MM.1S (cell line): Measurements from ENCODE around the gene TEDDM1.
"Not testable (repeated sequence)": the region's sequence is repeated elsewhere in the genome, so short reads cannot be mapped to it uniquely, and the experiment has no call there.

ENCODE experiments used
- DNase-seq: peaks from one replicate; pipeline ENCODE4 v3.0.0-alpha.2; 2015
- H2AFZ ChIP-seq: fragments of 300-600 bp; sonication (generic); 2 replicates; pipeline ENCODE4 v1.6.0; 2016; ENCODE audit warnings: antibody characterized with exemption, low read length
- H3F3A ChIP-seq: fragments of 300-600 bp; sonication (generic); 2 replicates; pipeline ENCODE4 v1.6.1; 2016; ENCODE audit warnings: mild to moderate bottlenecking, antibody characterized with exemption, low read length, moderate library complexity, mixed read lengths; ENCODE audit not compliant: insufficient read depth
- H3K27ac ChIP-seq: fragments of 300-600 bp; sonication (generic); 2 replicates; pipeline ENCODE4 v1.5.1; 2016; ENCODE audit warnings: mild to moderate bottlenecking, low read length
- H3K27me3 ChIP-seq: fragments of 300-600 bp; sonication (generic); replicated peaks from 2 replicates; pipeline ENCODE4 v1.6.0; 2016; ENCODE audit warnings: low read length; ENCODE audit not compliant: insufficient read depth
- H3K36me3 ChIP-seq: fragments of 300-600 bp; sonication (generic); replicated peaks from 2 replicates; pipeline ENCODE4 v1.6.1; 2016; ENCODE audit warnings: mild to moderate bottlenecking, low read length, mixed read lengths; ENCODE audit not compliant: insufficient read depth
- H3K4me1 ChIP-seq: fragments of 300-600 bp; sonication (generic); 2 replicates; pipeline ENCODE4 v1.6.1; 2016; ENCODE audit warnings: low read length, mixed read lengths
- H3K4me2 ChIP-seq: fragments of 300-600 bp; sonication (generic); 2 replicates; pipeline ENCODE4 v1.6.0; 2016; ENCODE audit warnings: low read depth, low read length
- H3K4me3 ChIP-seq: fragments of 300-600 bp; sonication (generic); 2 replicates; pipeline ENCODE4 v1.5.1; 2016; ENCODE audit warnings: low read length, mixed read lengths
- H3K79me2 ChIP-seq: fragments of 300-600 bp; sonication (generic); 2 replicates; pipeline ENCODE4 v1.6.1; 2016; ENCODE audit warnings: mixed run types, low read length, mixed read lengths
- H3K9ac ChIP-seq: fragments of 300-600 bp; sonication (generic); 2 replicates; pipeline ENCODE4 v1.6.1; 2016; ENCODE audit warnings: low read length, mixed read lengths
- H3K9me2 ChIP-seq: fragments of 300-600 bp; sonication (generic); replicated peaks from 2 replicates; pipeline ENCODE4 v1.6.1; 2016; ENCODE audit warnings: mild to moderate bottlenecking, low read length, mixed read lengths; ENCODE audit not compliant: insufficient read depth
- H3K9me3 ChIP-seq: fragments of 300-600 bp; sonication (generic); replicated peaks from 2 replicates; pipeline ENCODE4 v1.6.1; 2016; ENCODE audit warnings: mild to moderate bottlenecking, low read length, mixed read lengths; ENCODE audit not compliant: insufficient read depth
- H4K20me1 ChIP-seq: fragments of 300-600 bp; sonication (generic); 2 replicates; pipeline ENCODE4 v1.6.1; 2016; ENCODE audit warnings: mild to moderate bottlenecking, low read length, moderate library complexity, mixed read lengths; ENCODE audit not compliant: insufficient read depth
- CTCF ChIP-seq: fragments of 300-600 bp; sonication (generic); IDR thresholded peaks from 2 replicates; pipeline ENCODE4 v1.5.1; 2016; ENCODE audit warnings: antibody characterized with exemption, low read length, mixed read lengths
- EZH2 ChIP-seq: fragments of 300-600 bp; sonication (generic); optimal IDR thresholded peaks from 2 replicates; pipeline ENCODE3; 2017; ENCODE audit warnings: low read depth, mild to moderate bottlenecking, antibody characterized with exemption, low read length, mixed read lengths
- EZH2phosphoT487 ChIP-seq: fragments of 300-600 bp; sonication (generic); IDR thresholded peaks from 2 replicates; pipeline ENCODE4 v1.6.1; 2018; ENCODE audit warnings: antibody characterized with exemption, low read length

TEDDM1 gene

GRCh38 chr1:182381962-182382819, 18.3 kb downstream of the TEDDM1 start:
- Histone ChIP-seq H3K4me2 (no peak overlapping the region), H3K9me3 (no peaks in the 10 kb centered on the region), H2AFZ (no peak overlapping the region), H3K36me3 (peaks cover 17% of the 10 kb centered on the region), H4K20me1 (no peaks in the 10 kb centered on the region), H3K27me3 (no peaks in the 10 kb centered on the region), H3K4me3 (no peak overlapping the region), H3K9ac (no peak overlapping the region), H3K27ac (no peak overlapping the region), H3K79me2 (no peaks in the 10 kb centered on the region), H3K9me2 (no peaks in the 10 kb centered on the region), H3F3A (no peaks in the 10 kb centered on the region), H3K4me1 (no peaks in the 10 kb centered on the region)
- DNase-seq = no peak
- TF ChIP-seq CTCF (no peak), EZH2phosphoT487 (no peak), EZH2 (no peak)

- Histone ChIP-seq H2AFZ (no peak overlapping the region), H3K9ac (no peak overlapping the region), H3K79me2 (no peaks in the 10 kb centered on the region), H3K27ac (no peak overlapping the region), H3F3A (no peaks in the 10 kb centered on the region), H3K4me2 (no peak overlapping the region), H3K27me3 (no peaks in the 10 kb centered on the region), H4K20me1 (no peaks in the 10 kb centered on the region), H3K4me3 (no peak overlapping the region), H3K4me1 (no peaks in the 10 kb centered on the region), H3K9me3 (no peaks in the 10 kb centered on the region), H3K36me3 (peaks cover 6% of the 10 kb centered on the region; the same call in 1 of the 2 replicates), H3K9me2 (no peaks in the 10 kb centered on the region)
- DNase-seq = no peak
- TF ChIP-seq EZH2phosphoT487 = no peak
- no peak for TF ChIP-seq CTCF
- TF ChIP-seq EZH2 = no peak
Measured at GRCh38 chr1:182380199-182380598, 20.3 kb downstream of the TEDDM1 start.

GRCh38 chr1:182379781-182380180, 20.7 kb downstream of the TEDDM1 start:
- not testable (repeated sequence) for H3K4me2 ChIP-seq, H3F3A ChIP-seq, H3K9ac ChIP-seq, H3K79me2 ChIP-seq, H3K27ac ChIP-seq, H2AFZ ChIP-seq, H4K20me1 ChIP-seq, H3K27me3 ChIP-seq, DNase-seq, H3K4me1 ChIP-seq, H3K9me3 ChIP-seq, H3K36me3 ChIP-seq, H3K4me3 ChIP-seq, H3K9me2 ChIP-seq

- no peaks in the 10 kb centered on the region for H3K9me3 ChIP-seq
- H3K4me1 ChIP-seq = no peaks in the 10 kb centered on the region
- H2AFZ ChIP-seq = no peak overlapping the region
- no peaks in the 10 kb centered on the region for H3K36me3 ChIP-seq
- no peak overlapping the region for H3K27ac ChIP-seq
- no peaks in the 10 kb centered on the region for H3F3A ChIP-seq
- H3K9ac ChIP-seq = no peak overlapping the region
- H3K9me2 ChIP-seq = no peaks in the 10 kb centered on the region
- no peaks in the 10 kb centered on the region for H4K20me1 ChIP-seq
- H3K4me3 ChIP-seq = no peak overlapping the region
- no peak for TF ChIP-seq CTCF
- no peak for TF ChIP-seq EZH2
- TF ChIP-seq EZH2phosphoT487 = no peak
- DNase-seq = no peak
- H3K4me2 ChIP-seq = no peak overlapping the region
- H3K79me2 ChIP-seq = no peaks in the 10 kb centered on the region
- no peaks in the 10 kb centered on the region for H3K27me3 ChIP-seq
Measured at GRCh38 chr1:182376936-182377574, 23.4 kb downstream of the TEDDM1 start.
